ENCODE data around the gene MVK. TPM values are rescaled to one million over a fixed set of nuclear protein-coding genes. Genes with fewer than 3 reads are reported as not detected.

Gene MVK
- total and polyA plus RNA-seq, 7 donors, result 9.1 to 40.8 (median 13.8) TPM

DNA sequence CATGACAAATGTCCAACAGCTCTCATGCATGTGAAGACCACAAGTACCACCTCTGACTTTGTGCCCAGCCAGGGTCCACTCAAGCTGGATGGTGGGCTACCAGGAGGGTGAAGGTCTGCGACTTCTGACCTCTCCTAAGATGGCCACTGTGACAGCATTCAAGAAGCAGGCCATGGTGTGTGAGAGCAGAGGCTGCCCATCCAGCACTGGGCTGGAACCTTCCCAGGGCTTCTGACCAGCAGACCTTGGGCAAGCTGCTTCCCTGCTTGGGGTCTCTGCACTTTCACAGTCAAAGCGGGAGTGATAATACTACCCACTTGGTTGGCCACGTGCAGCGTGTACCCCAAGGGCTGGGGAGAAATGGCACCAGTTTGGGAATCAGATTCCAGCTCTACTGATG, 10.7 kb upstream of the MVK start:
- H3K9me3 ChIP-seq, result no peaks in the 10 kb centered on the region
- no peaks in the 10 kb centered on the region for H3K4me1 ChIP-seq
- intact Hi-C loops (cut with DNase I), result no loop called here
- H3K4me3 ChIP-seq, result no peak overlapping the region
- H3K27me3 ChIP-seq, result no peaks in the 10 kb centered on the region
- WGBS, 2 donors, result 94 to 96% methylated on average over 4 of the region's 4 CpGs
- no peak for DNase-seq
- no peak for TF ChIP-seq EP300 (IDR thresholded peaks at IDR 0.05)
- TF ChIP-seq, protein P1, sequence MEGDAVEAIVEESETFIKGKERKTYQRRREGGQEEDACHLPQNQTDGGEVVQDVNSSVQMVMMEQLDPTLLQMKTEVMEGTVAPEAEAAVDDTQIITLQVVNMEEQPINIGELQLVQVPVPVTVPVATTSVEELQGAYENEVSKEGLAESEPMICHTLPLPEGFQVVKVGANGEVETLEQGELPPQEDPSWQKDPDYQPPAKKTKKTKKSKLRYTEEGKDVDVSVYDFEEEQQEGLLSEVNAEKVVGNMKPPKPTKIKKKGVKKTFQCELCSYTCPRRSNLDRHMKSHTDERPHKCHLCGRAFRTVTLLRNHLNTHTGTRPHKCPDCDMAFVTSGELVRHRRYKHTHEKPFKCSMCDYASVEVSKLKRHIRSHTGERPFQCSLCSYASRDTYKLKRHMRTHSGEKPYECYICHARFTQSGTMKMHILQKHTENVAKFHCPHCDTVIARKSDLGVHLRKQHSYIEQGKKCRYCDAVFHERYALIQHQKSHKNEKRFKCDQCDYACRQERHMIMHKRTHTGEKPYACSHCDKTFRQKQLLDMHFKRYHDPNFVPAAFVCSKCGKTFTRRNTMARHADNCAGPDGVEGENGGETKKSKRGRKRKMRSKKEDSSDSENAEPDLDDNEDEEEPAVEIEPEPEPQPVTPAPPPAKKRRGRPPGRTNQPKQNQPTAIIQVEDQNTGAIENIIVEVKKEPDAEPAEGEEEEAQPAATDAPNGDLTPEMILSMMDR (IDR thresholded peaks at IDR 0.05), result no peak
- no peak for TF ChIP-seq POLR2AphosphoS5 (IDR thresholded peaks at IDR 0.05)
- TF ChIP-seq POLR2A (IDR thresholded peaks at IDR 0.05), result no peak
- H3K36me3 ChIP-seq, result peaks cover 0 to 69% (median 9%) of the 10 kb centered on the region in 4 donors
- no peak overlapping the region for H3K27ac ChIP-seq

DNA sequence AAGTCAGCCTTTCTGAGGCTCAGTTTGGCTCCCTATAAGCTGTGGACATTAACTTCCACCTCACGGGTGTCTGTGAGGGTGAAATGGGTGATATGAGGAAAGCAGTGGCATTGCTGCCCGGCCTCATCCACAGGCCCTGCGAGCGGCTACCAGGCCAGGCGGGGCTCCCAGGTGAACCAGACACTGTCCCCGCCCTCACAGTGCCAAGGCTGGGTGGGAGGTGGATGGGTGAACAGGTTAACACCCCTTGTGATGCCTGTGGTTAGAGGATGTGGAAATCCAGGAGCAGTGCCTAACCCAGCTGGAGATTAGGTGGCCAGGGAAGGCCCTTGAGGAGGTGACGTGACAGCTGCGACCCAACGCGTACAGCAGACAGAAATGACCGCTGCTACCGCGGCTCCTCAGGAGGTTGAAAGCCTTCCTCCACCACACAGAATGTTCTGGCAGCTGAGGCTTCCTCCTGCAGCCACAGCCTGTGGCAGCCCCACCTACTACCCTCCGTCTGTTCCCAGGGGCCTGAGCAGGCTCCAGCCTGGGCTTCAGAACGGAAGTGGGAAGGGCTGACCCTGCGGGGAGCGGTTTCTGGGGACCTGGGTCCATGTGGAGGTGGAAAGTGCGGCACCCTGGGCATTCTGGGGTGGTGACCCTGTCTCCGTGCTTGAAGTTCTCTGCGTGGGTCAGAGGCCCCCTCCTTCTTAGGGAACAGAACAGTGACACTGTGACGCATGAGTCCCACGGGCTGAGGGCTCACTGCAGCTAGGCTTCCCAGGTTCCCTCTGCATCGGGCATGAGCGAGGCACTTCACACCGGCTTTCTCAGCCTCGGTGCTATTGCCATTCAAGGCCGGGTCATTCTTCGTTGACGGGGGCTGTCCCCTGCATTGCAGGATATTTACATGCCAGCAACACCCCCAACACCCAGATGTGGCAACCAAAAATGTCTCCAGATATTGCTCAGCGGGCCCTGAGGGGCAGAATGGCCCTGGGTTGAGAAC, 10.0 kb upstream of the MVK start:
- no peak for TF ChIP-seq POLR2A (IDR thresholded peaks at IDR 0.05)
- no peak for TF ChIP-seq EP300 (IDR thresholded peaks at IDR 0.05)
- TF ChIP-seq, protein P1 (IDR thresholded peaks at IDR 0.05), result no peak
- TF ChIP-seq POLR2AphosphoS5 (IDR thresholded peaks at IDR 0.05), result no peak
- 91 to 94% methylated on average over 30 of the region's 30 CpGs for WGBS, 2 donors
- H3K36me3 ChIP-seq, result peaks cover 0 to 77% (median 9%) of the 10 kb centered on the region in 4 donors
- DNase-seq, result no peak
- H3K27me3 ChIP-seq, result no peaks in the 10 kb centered on the region
- intact Hi-C loops (cut with DNase I), result no loop called here
- no peaks in the 10 kb centered on the region for H3K9me3 ChIP-seq
- H3K27ac ChIP-seq, result no peak overlapping the region
- H3K4me3 ChIP-seq, result no peak overlapping the region
- no peaks in the 10 kb centered on the region for H3K4me1 ChIP-seq

DNA sequence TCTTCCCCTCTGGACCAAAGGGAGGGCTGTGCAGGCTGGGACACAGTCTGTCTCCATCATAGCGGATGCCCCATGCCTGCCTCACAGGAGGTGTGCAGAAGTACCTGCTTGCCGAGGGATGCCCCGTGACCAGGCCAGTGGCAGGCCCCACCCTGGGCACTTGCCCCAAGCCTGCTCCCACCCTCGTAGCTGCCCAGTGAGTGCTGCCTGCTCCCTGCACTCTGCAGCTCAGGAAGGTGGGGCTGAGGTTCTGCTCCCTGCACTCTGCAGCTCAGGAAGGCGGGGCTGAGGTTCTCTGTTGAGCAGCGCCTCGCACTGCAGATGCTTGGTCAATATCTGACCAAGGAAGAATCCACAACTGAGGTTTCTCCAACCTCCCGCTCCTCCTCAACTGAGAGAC, 7.2 kb upstream of the MVK start:
- no peak for TF ChIP-seq EP300 (IDR thresholded peaks at IDR 0.05)
- TF ChIP-seq, protein P1 (IDR thresholded peaks at IDR 0.05), result no peak
- TF ChIP-seq POLR2A (IDR thresholded peaks at IDR 0.05), result no peak
- no peak for TF ChIP-seq POLR2AphosphoS5 (IDR thresholded peaks at IDR 0.05)
- DNase-seq, result no peak
- Histone ChIP-seq H3K27ac (no peak overlapping the region), H3K27me3 (no peaks in the 10 kb centered on the region), H3K4me1 (no peaks in the 10 kb centered on the region), H3K36me3 (peaks cover 0 to 91% (median 9%) of the 10 kb centered on the region in 4 donors), H3K9me3 (no peaks in the 10 kb centered on the region), H3K4me3 (no peak overlapping the region)
- intact Hi-C loops (cut with DNase I), result no loop called here
- WGBS, 2 donors, result 92% methylated on average over 8 of the region's 8 CpGs

DNA sequence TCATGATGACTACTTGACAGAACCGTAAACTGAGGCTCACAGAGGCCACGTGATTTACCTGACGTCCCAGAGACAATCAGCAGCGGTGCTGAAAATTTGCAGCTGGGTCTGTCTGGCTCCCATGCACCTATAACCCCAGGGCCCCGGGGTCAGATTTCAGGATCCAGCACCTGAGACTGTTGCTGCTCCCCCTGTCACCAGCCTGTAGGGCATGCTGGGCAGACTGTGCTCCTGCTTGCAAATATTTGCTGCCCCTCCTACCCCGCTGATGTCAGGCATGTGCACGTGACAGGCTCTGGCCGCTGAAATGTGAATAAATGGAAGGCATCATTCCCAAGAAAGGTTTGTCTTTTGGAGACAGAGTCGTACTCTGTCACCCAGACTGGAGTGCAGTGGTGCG, 6.3 kb upstream of the MVK start:
- 91 to 92% methylated on average over 10 of the region's 10 CpGs for whole genome bisulfite sequencing, 2 donors

More for the DNA sequence above, 6.3 kb upstream of the MVK start:
- Histone ChIP-seq H3K27ac (no peak overlapping the region), H3K36me3 (peaks cover 0 to 85% (median 9%) of the 10 kb centered on the region in 4 donors), H3K4me3 (no peak overlapping the region), H3K9me3 (no peaks in the 10 kb centered on the region), H3K27me3 (no peaks in the 10 kb centered on the region), H3K4me1 (no peaks in the 10 kb centered on the region)
- DNase-seq, result no peak
- TF ChIP-seq, protein P1 (IDR thresholded peaks at IDR 0.05), result no peak
- TF ChIP-seq POLR2A (IDR thresholded peaks at IDR 0.05), result no peak
- no peak for TF ChIP-seq POLR2AphosphoS5 (IDR thresholded peaks at IDR 0.05)
- TF ChIP-seq EP300 (IDR thresholded peaks at IDR 0.05), result no peak
- intact Hi-C loops (cut with DNase I), result no loop called here
